ENCODE data around the gene ITPKC. TPM values are rescaled to one million over a fixed set of nuclear protein-coding genes. Genes with fewer than 3 reads are reported as not detected.

Gene ITPKC
- total RNA-seq, 2 donors from 2014 or later: 40.8 to 44.5 TPM

DNA sequence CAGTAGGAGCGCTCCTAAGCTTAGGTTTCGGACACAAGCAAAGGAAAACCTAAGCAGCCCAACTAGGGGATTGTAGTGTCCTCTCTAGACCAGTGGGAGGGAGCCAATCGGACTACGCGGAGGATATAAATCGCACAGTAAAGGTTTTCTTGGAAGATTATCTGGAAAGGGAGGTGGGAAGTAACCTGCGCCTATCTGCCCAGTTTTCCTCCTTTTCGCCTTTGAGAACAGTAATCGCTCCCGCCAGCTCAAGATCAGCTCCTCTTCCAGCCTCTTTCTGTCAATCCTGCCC is 60.7 kb downstream of the ITPKC start:
- Histone ChIP-seq H3K27ac (peak overlapping the region; percentile 96 to 98), H3K36me3 (no peaks in the 10 kb centered on the region), H3K4me1 (replicated peaks) (no peaks in the 10 kb centered on the region), H3K9me3 (no peaks in the 10 kb centered on the region), H3K4me3 (peak overlapping the region; percentile 74 to 79), H3K27me3 (replicated peaks; ENCODE audit: insufficient read depth) (no peaks in the 10 kb centered on the region)
- TF ChIP-seq POLR2A (IDR thresholded peaks at IDR 0.05) (no peak), POLR2AphosphoS5 (IDR thresholded peaks at IDR 0.05) (no peak)
- TF ChIP-seq, protein P1, sequence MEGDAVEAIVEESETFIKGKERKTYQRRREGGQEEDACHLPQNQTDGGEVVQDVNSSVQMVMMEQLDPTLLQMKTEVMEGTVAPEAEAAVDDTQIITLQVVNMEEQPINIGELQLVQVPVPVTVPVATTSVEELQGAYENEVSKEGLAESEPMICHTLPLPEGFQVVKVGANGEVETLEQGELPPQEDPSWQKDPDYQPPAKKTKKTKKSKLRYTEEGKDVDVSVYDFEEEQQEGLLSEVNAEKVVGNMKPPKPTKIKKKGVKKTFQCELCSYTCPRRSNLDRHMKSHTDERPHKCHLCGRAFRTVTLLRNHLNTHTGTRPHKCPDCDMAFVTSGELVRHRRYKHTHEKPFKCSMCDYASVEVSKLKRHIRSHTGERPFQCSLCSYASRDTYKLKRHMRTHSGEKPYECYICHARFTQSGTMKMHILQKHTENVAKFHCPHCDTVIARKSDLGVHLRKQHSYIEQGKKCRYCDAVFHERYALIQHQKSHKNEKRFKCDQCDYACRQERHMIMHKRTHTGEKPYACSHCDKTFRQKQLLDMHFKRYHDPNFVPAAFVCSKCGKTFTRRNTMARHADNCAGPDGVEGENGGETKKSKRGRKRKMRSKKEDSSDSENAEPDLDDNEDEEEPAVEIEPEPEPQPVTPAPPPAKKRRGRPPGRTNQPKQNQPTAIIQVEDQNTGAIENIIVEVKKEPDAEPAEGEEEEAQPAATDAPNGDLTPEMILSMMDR (IDR thresholded peaks at IDR 0.05): no peak
- DNase-seq (ENCODE audit: low spot score): no peak
- intact Hi-C loops (cut with DNase I): no loop called here
- 1% methylated on average over 10 of the region's 10 CpGs for WGBS

DNA sequence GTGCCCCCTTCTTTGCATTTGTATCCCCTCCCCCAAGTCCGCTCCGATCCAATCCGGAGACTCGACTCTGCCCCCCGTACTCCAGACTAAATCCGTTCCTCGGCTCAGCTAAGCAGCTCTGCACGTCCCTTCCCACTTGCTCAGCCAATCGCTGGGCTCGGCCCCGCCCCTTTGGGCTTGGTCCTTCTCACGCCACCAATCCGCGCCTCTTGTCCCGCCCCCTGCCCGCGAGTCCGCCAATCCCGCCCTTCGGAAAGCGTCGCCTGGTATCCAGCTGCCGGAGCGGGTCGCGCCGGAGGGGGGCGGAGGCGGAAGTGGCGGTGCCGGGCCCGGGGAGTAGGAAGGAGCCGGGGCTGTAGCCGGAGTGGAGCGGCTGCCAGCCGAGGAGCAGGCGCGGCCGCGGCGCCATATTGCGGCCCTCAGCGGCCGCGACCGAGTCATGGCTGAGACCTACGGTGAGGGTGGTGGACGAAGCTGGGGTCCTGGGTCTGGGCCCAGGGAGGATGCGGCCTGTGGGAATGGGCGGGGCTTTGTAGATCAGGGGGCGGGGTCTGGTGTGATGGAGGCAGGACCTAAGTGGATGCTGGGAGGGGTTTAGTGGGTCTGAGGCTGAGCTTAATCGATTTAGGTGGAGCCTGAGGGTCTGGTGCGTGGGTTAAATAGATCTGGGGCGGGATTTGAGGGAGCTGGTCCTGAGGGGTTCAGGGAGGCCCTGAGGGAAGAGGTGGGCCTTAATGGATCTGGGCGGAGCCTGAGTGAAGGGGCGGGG is 61.2 kb downstream of the ITPKC start, which contains the start of gene RAB4B:
Gene RAB4B (plus strand): TSS at position 311 of the 769 bp plus-strand sequence. CDS start 129 bp downstream, at position 440.
- Histone ChIP-seq H3K27ac (peak within 1 kb of the TSS; percentile 96 to 98), H3K4me1 (replicated peaks) (no peaks in the 10 kb centered on the region), H3K4me3 (peak within 1 kb of the TSS; percentile 74 to 79), H3K9me3 (no peaks in the 10 kb centered on the region), H3K27me3 (replicated peaks; ENCODE audit: insufficient read depth) (no peaks in the 10 kb centered on the region), H3K36me3 (no peaks in the 10 kb centered on the region)
- peak; percentile 86 for TF ChIP-seq POLR2A (IDR thresholded peaks at IDR 0.05)
- TF ChIP-seq, protein P1 (IDR thresholded peaks at IDR 0.05): peak in 3 of 4 experiments; percentile 11 to 59 (median 36)
- peak; percentile 89 for TF ChIP-seq POLR2AphosphoS5 (IDR thresholded peaks at IDR 0.05)
- intact Hi-C loops (cut with DNase I): no loop called here
- DNase-seq (ENCODE audit: low spot score): peak; percentile 100
- under 1% methylated on average over 55 of the region's 56 CpGs for WGBS

DNA sequence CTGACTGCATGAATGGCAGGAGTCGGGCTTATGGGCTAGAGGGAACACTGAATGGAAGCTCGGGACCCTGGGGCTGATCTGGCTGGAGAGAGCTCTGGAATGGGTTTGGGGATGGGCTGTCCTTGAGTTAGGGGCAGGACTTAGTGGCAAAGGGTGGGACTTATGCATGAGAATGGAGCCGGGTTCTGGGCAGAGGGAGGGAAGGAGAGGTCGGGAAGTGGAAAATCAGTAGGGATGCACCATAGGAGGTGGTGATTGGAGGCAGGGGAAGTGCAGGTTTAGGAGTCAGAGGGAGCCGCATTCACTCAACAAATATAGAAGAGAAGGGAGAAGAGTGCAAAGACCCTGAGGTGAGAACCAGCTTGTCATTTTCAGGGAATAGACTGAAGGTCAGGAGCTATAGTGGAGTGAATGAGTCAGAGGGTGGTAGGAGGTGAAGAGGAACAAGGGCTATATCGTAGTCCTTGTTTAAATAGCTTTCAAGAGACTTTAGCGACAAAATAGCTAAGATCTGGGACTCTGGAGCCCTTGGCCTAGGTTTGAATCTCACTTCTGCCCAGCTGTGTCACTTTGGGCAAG is 61.9 kb downstream of the ITPKC start:
- H3K36me3 ChIP-seq: no peaks in the 10 kb centered on the region
- H3K9me3 ChIP-seq: no peaks in the 10 kb centered on the region
- TF ChIP-seq POLR2A (IDR thresholded peaks at IDR 0.05): no peak
- no peak for TF ChIP-seq POLR2AphosphoS5 (IDR thresholded peaks at IDR 0.05)
- TF ChIP-seq, protein P1 (IDR thresholded peaks at IDR 0.05): no peak
- peak overlapping the region; percentile 74 to 79 for H3K4me3 ChIP-seq
- intact Hi-C loops (cut with DNase I): no loop called here
- peak overlapping the region; percentile 96 to 98 for H3K27ac ChIP-seq
- 10% methylated on average over 7 of the region's 7 CpGs for WGBS
- no peak for DNase-seq (ENCODE audit: low spot score)
- no peaks in the 10 kb centered on the region for H3K27me3 ChIP-seq (replicated peaks; ENCODE audit: insufficient read depth)
- no peaks in the 10 kb centered on the region for H3K4me1 ChIP-seq (replicated peaks)

DNA sequence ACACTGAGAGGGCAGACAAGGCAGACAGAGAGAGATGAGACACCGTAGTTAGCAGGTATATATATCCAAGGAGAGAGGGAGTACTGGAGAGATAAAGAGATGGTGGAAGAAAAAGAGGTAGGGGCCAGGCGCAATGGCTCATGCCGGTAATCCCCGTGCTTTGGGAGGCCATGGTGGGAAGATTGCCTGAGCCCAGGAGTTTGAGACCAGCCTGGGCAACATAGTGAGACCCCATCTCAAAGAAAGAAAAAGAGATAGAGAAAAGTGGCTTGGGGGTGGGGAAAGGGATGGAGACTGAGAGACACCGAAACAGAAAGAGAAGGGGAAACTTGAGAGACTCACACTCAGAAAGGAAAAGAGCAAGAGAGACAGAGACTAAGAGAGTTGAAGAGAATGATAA is 63.7 kb downstream of the ITPKC start:
- TF ChIP-seq POLR2A (IDR thresholded peaks at IDR 0.05) (no peak), POLR2AphosphoS5 (IDR thresholded peaks at IDR 0.05) (no peak)
- TF ChIP-seq, protein P1 (IDR thresholded peaks at IDR 0.05): no peak
- no peaks in the 10 kb centered on the region for H3K27me3 ChIP-seq (replicated peaks; ENCODE audit: insufficient read depth)
- intact Hi-C loops (cut with DNase I): no loop called here
- no peak overlapping the region for H3K27ac ChIP-seq
- H3K4me1 ChIP-seq (replicated peaks): no peaks in the 10 kb centered on the region
- WGBS: 97% methylated on average over 5 of the region's 5 CpGs
- H3K9me3 ChIP-seq: no peaks in the 10 kb centered on the region
- no peak for DNase-seq (ENCODE audit: low spot score)
- H3K4me3 ChIP-seq: no peak overlapping the region
- no peaks in the 10 kb centered on the region for H3K36me3 ChIP-seq

DNA sequence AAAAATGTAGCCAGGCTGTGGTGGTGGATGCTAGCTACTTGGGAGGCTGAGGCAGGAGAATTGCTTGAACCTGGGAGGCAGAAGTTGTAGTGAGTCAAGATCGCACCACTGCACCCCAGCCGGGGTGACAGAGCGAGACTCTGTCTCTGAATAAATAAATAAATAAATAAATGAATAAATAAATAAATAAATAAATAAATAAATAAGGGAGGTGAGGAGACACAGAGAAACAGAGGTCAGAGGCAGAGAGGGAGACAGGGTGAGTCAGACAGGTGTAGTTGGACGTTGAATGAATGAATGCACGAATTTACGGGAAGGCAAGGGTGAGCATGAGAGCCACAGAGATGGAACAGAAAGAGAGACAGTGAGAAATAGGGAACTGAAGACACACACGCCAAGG is 64.2 kb downstream of the ITPKC start:
- no peaks in the 10 kb centered on the region for H3K9me3 ChIP-seq
- no peaks in the 10 kb centered on the region for H3K27me3 ChIP-seq (replicated peaks; ENCODE audit: insufficient read depth)
- 95% methylated on average over 7 of the region's 7 CpGs for WGBS
- no peaks in the 10 kb centered on the region for H3K4me1 ChIP-seq (replicated peaks)
- TF ChIP-seq, protein P1 (IDR thresholded peaks at IDR 0.05): no peak
- TF ChIP-seq POLR2A (IDR thresholded peaks at IDR 0.05): no peak
- no peak for TF ChIP-seq POLR2AphosphoS5 (IDR thresholded peaks at IDR 0.05)
- H3K36me3 ChIP-seq: no peaks in the 10 kb centered on the region
- H3K27ac ChIP-seq: no peak overlapping the region
- no peak for DNase-seq (ENCODE audit: low spot score)
- intact Hi-C loops (cut with DNase I): no loop called here
- no peak overlapping the region for H3K4me3 ChIP-seq

All from prostate gland (tissue), 2 donors.